Measurements from ENCODE around the gene LPIN3. TPM values are rescaled to one million over a fixed set of nuclear protein-coding genes. Genes with fewer than 3 reads are reported as not detected.

The LPIN3 gene
- polyA plus RNA-seq (2013): 0.07 TPM

GRCh38 chr20:41340327-41341055 lies at the start of gene LPIN3:
Gene LPIN3, plus strand, starts transcription at chr20:41340821. Its CDS starts 4,983 bp downstream, at chr20:41345804.
- peaks cover 0 to 12% (median 10%) of the 10 kb centered on the region in 4 experiments for H3K4me1 ChIP-seq (ENCODE audit: control extremely low read depth in 1 of 4, control insufficient read depth in 4 of 4, insufficient read depth in 4 of 4, low read length in 3 of 4)
- no peaks in the 10 kb centered on the region for H3K36me3 ChIP-seq (ENCODE audit: control insufficient read depth in 4 of 4, insufficient read depth in 4 of 4, low read length in 3 of 4)
- peak; percentile 27 to 49 (median 42) for DNase-seq
- ChIA-PET POLR2A (interaction anchor here (0.6 kb wide), 1 partner anchor 183 kb away, joined by 4 read pairs; no protein-coding TSS in a partner anchor), CTCF (interaction anchor here (0.8 to 4.3 kb wide), 17 partner anchors 10 to 209 kb away, joined by 3 to 50 read pairs (median 4); no protein-coding TSS in a partner anchor)
- H3K4me3 ChIP-seq (ENCODE audit: control insufficient read depth in 1 of 7, extremely low read depth in 1 of 7, insufficient read depth in 4 of 7, low read depth in 2 of 7, low read length in 6 of 7): peak within 1 kb of the TSS in 4 of 7 experiments; percentile 25 to 53 (median 37)
- H3K9me3 ChIP-seq (ENCODE audit: control extremely low read depth in 1 of 5, control insufficient read depth in 4 of 5, insufficient read depth in 2 of 5, low read depth in 1 of 5, low read length in 4 of 5): no peaks in the 10 kb centered on the region
- H3K27me3 ChIP-seq (replicated peaks in 2 of 5; ENCODE audit: control insufficient read depth in 4 of 5, insufficient read depth in 5 of 5, low read length in 4 of 5): peaks cover 0 to 47% (median 12%) of the 10 kb centered on the region in 5 experiments
- H3K27ac ChIP-seq (ENCODE audit: insufficient read depth in 1 of 2, low read depth in 1 of 2, low read length in 2 of 2, poor library complexity in 1 of 2, severe bottlenecking in 2 of 2): no peak within 1 kb of the TSS
- 16% methylated on average over 28 of the region's 33 CpGs for WGBS (ENCODE audit: insufficient coverage)

GRCh38 chr20:41293269-41294037 lies 47.2 kb upstream of the LPIN3 start:
- CTCF ChIA-PET: interaction anchor here (1.0 to 1.7 kb wide), 3 partner anchors 15 to 46 kb away, joined by 3 to 6 read pairs (median 3); no protein-coding TSS in a partner anchor
- Histone ChIP-seq H3K36me3 (ENCODE audit: control insufficient read depth in 4 of 4, insufficient read depth in 4 of 4, low read length in 3 of 4) (no peaks in the 10 kb centered on the region), H3K4me1 (ENCODE audit: control extremely low read depth in 1 of 4, control insufficient read depth in 4 of 4, insufficient read depth in 4 of 4, low read length in 3 of 4) (peaks cover 0 to 10% (median 4%) of the 10 kb centered on the region in 4 experiments), H3K27ac (ENCODE audit: insufficient read depth in 1 of 2, low read depth in 1 of 2, low read length in 2 of 2, poor library complexity in 1 of 2, severe bottlenecking in 2 of 2) (no peak overlapping the region), H3K4me3 (ENCODE audit: control insufficient read depth in 1 of 7, extremely low read depth in 1 of 7, insufficient read depth in 4 of 7, low read depth in 2 of 7, low read length in 6 of 7) (no peak overlapping the region), H3K9me3 (ENCODE audit: control extremely low read depth in 1 of 5, control insufficient read depth in 4 of 5, insufficient read depth in 2 of 5, low read depth in 1 of 5, low read length in 4 of 5) (no peaks in the 10 kb centered on the region), H3K27me3 (replicated peaks in 2 of 5; ENCODE audit: control insufficient read depth in 4 of 5, insufficient read depth in 5 of 5, low read length in 4 of 5) (peaks cover 0 to 2% (median 0%) of the 10 kb centered on the region in 5 experiments)
- 83% methylated on average over 1 of the region's 2 CpGs for WGBS (ENCODE audit: insufficient coverage)
- POLR2A ChIA-PET: no interaction called here
- no peak for DNase-seq

- CTCF ChIA-PET: no interaction called here
Observed at GRCh38 chr20:41299899-41300298, 40.7 kb upstream of the LPIN3 start.

GRCh38 chr20:41300383-41300782 lies 40.2 kb upstream of the LPIN3 start:
- Histone ChIP-seq H3K4me3 (ENCODE audit: control insufficient read depth in 1 of 7, extremely low read depth in 1 of 7, insufficient read depth in 4 of 7, low read depth in 2 of 7, low read length in 6 of 7) (no peak overlapping the region), H3K27ac (ENCODE audit: insufficient read depth in 1 of 2, low read depth in 1 of 2, low read length in 2 of 2, poor library complexity in 1 of 2, severe bottlenecking in 2 of 2) (no peak overlapping the region), H3K4me1 (ENCODE audit: control extremely low read depth in 1 of 4, control insufficient read depth in 4 of 4, insufficient read depth in 4 of 4, low read length in 3 of 4) (peaks cover 3 to 11% (median 5%) of the 10 kb centered on the region in 4 experiments), H3K36me3 (ENCODE audit: control insufficient read depth in 4 of 4, insufficient read depth in 4 of 4, low read length in 3 of 4) (no peaks in the 10 kb centered on the region), H3K9me3 (ENCODE audit: control extremely low read depth in 1 of 5, control insufficient read depth in 4 of 5, insufficient read depth in 2 of 5, low read depth in 1 of 5, low read length in 4 of 5) (no peaks in the 10 kb centered on the region), H3K27me3 (replicated peaks in 2 of 5; ENCODE audit: control insufficient read depth in 4 of 5, insufficient read depth in 5 of 5, low read length in 4 of 5) (no peaks in the 10 kb centered on the region)
- ChIA-PET CTCF (no interaction called here), POLR2A (no interaction called here)
- 87% methylated on average over 3 of the region's 3 CpGs for WGBS (ENCODE audit: insufficient coverage)
- no peak for DNase-seq

More at GRCh38 chr20:41299899-41300298, 40.7 kb upstream of the LPIN3 start:
- Histone ChIP-seq H3K4me3 (ENCODE audit: control insufficient read depth in 1 of 7, extremely low read depth in 1 of 7, insufficient read depth in 4 of 7, low read depth in 2 of 7, low read length in 6 of 7) (no peak overlapping the region), H3K4me1 (ENCODE audit: control extremely low read depth in 1 of 4, control insufficient read depth in 4 of 4, insufficient read depth in 4 of 4, low read length in 3 of 4) (peaks cover 3 to 11% (median 5%) of the 10 kb centered on the region in 4 experiments), H3K27ac (ENCODE audit: insufficient read depth in 1 of 2, low read depth in 1 of 2, low read length in 2 of 2, poor library complexity in 1 of 2, severe bottlenecking in 2 of 2) (no peak overlapping the region), H3K9me3 (ENCODE audit: control extremely low read depth in 1 of 5, control insufficient read depth in 4 of 5, insufficient read depth in 2 of 5, low read depth in 1 of 5, low read length in 4 of 5) (no peaks in the 10 kb centered on the region), H3K27me3 (replicated peaks in 2 of 5; ENCODE audit: control insufficient read depth in 4 of 5, insufficient read depth in 5 of 5, low read length in 4 of 5) (no peaks in the 10 kb centered on the region), H3K36me3 (ENCODE audit: control insufficient read depth in 4 of 4, insufficient read depth in 4 of 4, low read length in 3 of 4) (no peaks in the 10 kb centered on the region)
- WGBS (ENCODE audit: insufficient coverage): 100% methylated on average over 1 of the region's 3 CpGs
- no peak for DNase-seq
- POLR2A ChIA-PET: no interaction called here

- Histone ChIP-seq H3K4me1 (ENCODE audit: control extremely low read depth in 1 of 4, control insufficient read depth in 4 of 4, insufficient read depth in 4 of 4, low read length in 3 of 4) (peaks cover 3 to 11% (median 5%) of the 10 kb centered on the region in 4 experiments), H3K9me3 (ENCODE audit: control extremely low read depth in 1 of 5, control insufficient read depth in 4 of 5, insufficient read depth in 2 of 5, low read depth in 1 of 5, low read length in 4 of 5) (no peaks in the 10 kb centered on the region), H3K4me3 (ENCODE audit: control insufficient read depth in 1 of 7, extremely low read depth in 1 of 7, insufficient read depth in 4 of 7, low read depth in 2 of 7, low read length in 6 of 7) (no peak overlapping the region), H3K27me3 (replicated peaks in 2 of 5; ENCODE audit: control insufficient read depth in 4 of 5, insufficient read depth in 5 of 5, low read length in 4 of 5) (no peaks in the 10 kb centered on the region), H3K36me3 (ENCODE audit: control insufficient read depth in 4 of 4, insufficient read depth in 4 of 4, low read length in 3 of 4) (no peaks in the 10 kb centered on the region), H3K27ac (ENCODE audit: insufficient read depth in 1 of 2, low read depth in 1 of 2, low read length in 2 of 2, poor library complexity in 1 of 2, severe bottlenecking in 2 of 2) (no peak overlapping the region)
- no peak for DNase-seq
- ChIA-PET CTCF (no interaction called here), POLR2A (no interaction called here)
- 97% methylated on average over 4 of the region's 4 CpGs for WGBS (ENCODE audit: insufficient coverage)
Observed at GRCh38 chr20:41300886-41301285, 39.7 kb upstream of the LPIN3 start.

- no peaks in the 10 kb centered on the region for H3K9me3 ChIP-seq (ENCODE audit: control extremely low read depth in 1 of 5, control insufficient read depth in 4 of 5, insufficient read depth in 2 of 5, low read depth in 1 of 5, low read length in 4 of 5)
- no CpG with 5 or more reads among the region's 1 CpG for WGBS (ENCODE audit: insufficient coverage)
- CTCF ChIA-PET: interaction anchor here (1.5 kb wide), 1 partner anchor 12 kb away, joined by 4 read pairs; no protein-coding TSS in a partner anchor
- peak overlapping the region in 1 of 7 experiments; percentile 31 for H3K4me3 ChIP-seq (ENCODE audit: control insufficient read depth in 1 of 7, extremely low read depth in 1 of 7, insufficient read depth in 4 of 7, low read depth in 2 of 7, low read length in 6 of 7)
- POLR2A ChIA-PET: interaction anchor here (1.0 kb wide), 1 partner anchor 20 kb away, joined by 3 read pairs; no protein-coding TSS in a partner anchor
- no peaks in the 10 kb centered on the region for H3K36me3 ChIP-seq (ENCODE audit: control insufficient read depth in 4 of 4, insufficient read depth in 4 of 4, low read length in 3 of 4)
- H3K27me3 ChIP-seq (replicated peaks in 2 of 5; ENCODE audit: control insufficient read depth in 4 of 5, insufficient read depth in 5 of 5, low read length in 4 of 5): no peaks in the 10 kb centered on the region
- DNase-seq: peak in 2 of 3 donors; percentile 28 to 40
- peaks cover 8 to 22% (median 16%) of the 10 kb centered on the region in 4 experiments for H3K4me1 ChIP-seq (ENCODE audit: control extremely low read depth in 1 of 4, control insufficient read depth in 4 of 4, insufficient read depth in 4 of 4, low read length in 3 of 4)
- H3K27ac ChIP-seq (ENCODE audit: insufficient read depth in 1 of 2, low read depth in 1 of 2, low read length in 2 of 2, poor library complexity in 1 of 2, severe bottlenecking in 2 of 2): no peak overlapping the region
Observed at GRCh38 chr20:41304002-41304401, 36.6 kb upstream of the LPIN3 start.
